BJ (cell line): ENCODE results near the gene METTL3. TPM values are rescaled to one million over a fixed set of nuclear protein-coding genes. Genes with fewer than 3 reads are reported as not detected.

Experiments used
- CTCF ChIA-PET: fragments of 350-600 bp; formaldehyde crosslinking; extraction: SDS; loops from one replicate; lab custom pipeline; 2021; ENCODE audit warnings: antibody characterized with exemption, inconsistent platforms; lab: Yijun Ruan, JAX
- POLR2A ChIA-PET: fragments of 300-600 bp; sonication (Branson Sonifier 250); formaldehyde crosslinking; extraction: SDS; loops from one replicate; lab custom pipeline; 2021; ENCODE audit warnings: antibody characterized with exemption; lab: Charles Lee
- DNase-seq: peaks from one replicate; pipeline ENCODE4 v3.0.0-alpha.2; 2011; ENCODE audit warnings: low read depth
- H3K27me3 ChIP-seq: 2 replicates; pipeline ENCODE4 v1.6.0; 2011; ENCODE audit warnings: low read length; ENCODE audit not compliant: control insufficient read depth, insufficient read depth
- H3K36me3 ChIP-seq: 2 replicates; pipeline ENCODE4 v1.5.1; 2011; ENCODE audit warnings: low read length; ENCODE audit not compliant: control insufficient read depth, insufficient read depth
- H3K4me3 ChIP-seq: 2 replicates; pipeline ENCODE4 v1.5.1; 2011; ENCODE audit warnings: low read depth, mild to moderate bottlenecking, control low read depth, low read length
- CTCF ChIP-seq: IDR thresholded peaks from 2 replicates; pipeline ENCODE4 v1.5.1; 2011; ENCODE audit warnings: low read depth, mild to moderate bottlenecking, control low read depth, inconsistent platforms, low read length, moderate library complexity; ENCODE audit not compliant: insufficient read depth
- polyA plus RNA-seq: library from polyadenylated mRNA; depleted of rRNA; stranded (reverse); fragments of >200 nt; gene quantifications from 2 replicates; pipeline ENCODE4 v1.2.3, GENCODE V29; 2011

Gene METTL3
- polyA plus RNA-seq, 1 experiment, result 63.3 TPM

DNA sequence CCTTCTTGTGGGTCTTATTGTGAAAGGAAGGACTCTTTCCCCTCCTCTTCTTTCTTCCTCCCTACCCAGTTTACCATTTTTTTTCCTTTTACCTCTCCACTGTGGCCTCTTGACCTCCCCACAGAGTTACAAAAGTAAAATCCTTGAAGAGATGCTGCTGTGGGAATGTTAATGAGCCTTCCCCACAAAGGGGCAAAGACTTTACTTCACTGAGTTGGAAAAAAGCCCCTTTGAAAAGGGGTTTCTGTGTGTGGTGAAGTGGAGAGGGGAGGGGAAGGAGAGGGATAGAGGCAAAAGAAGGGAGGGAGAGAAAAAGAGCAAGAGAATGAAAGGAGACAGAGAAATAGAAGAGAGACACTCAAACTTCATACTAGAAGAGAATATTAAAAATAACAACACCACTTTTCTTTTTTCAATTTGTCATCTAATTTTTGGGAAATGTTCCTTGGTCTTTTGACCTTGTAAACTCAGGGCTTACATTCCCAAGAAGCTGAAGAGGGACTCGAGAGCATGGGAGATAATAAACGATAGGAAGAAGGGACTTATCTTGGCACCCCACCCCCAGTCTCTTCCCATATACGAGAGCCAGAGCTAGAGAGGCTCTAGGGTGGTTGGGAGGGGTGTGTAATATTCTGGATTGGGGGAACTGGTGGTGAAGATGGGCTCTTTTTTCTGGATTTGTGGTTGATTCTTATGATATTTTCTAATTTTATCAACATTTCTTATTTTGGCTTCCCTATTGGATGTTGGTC is 28.2 kb upstream of the METTL3 start:
- DNase-seq, result no peak
- POLR2A ChIA-PET, result no interaction called here
- H3K4me3 ChIP-seq, result no peak overlapping the region
- H3K27me3 ChIP-seq, result peaks cover 26% of the 10 kb centered on the region
- no peak for TF ChIP-seq CTCF
- CTCF ChIA-PET, result interaction anchor here (1.5 kb wide), 1 partner anchor 75 kb away, joined by 3 read pairs; no protein-coding TSS in a partner anchor
- no peaks in the 10 kb centered on the region for H3K36me3 ChIP-seq

DNA sequence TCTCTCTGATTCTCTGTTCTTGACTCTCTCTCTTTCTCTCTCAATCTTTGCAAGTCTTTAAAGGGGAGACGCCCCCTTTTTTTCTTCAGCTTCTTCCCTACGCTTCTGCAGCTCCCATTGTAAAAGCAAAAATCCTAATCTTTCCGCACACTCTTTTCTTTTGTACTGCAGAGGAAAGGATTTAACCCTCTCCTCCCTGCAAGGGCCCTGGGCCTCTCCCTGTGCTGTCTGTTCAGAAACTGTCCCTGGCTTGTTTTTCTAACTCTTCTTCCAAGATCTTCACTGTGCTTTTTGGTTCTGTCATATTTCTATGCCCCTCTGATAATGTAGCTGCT is 25.9 kb upstream of the METTL3 start:
- peaks cover 26% of the 10 kb centered on the region for H3K27me3 ChIP-seq
- no peak for TF ChIP-seq CTCF
- ChIA-PET POLR2A (no interaction called here), CTCF (interaction anchor here (1.6 kb wide), 1 partner anchor 20 kb away, joined by 4 read pairs; no protein-coding TSS in a partner anchor)
- H3K36me3 ChIP-seq, result no peaks in the 10 kb centered on the region
- no peak overlapping the region; the same call in 1 of the 2 replicates for H3K4me3 ChIP-seq
- no peak for DNase-seq

GRCh38 chr14:21536418-21537089 is 25.4 kb upstream of the METTL3 start:
- TF ChIP-seq CTCF, result no peak
- peaks cover 26% of the 10 kb centered on the region for H3K27me3 ChIP-seq
- no peak for DNase-seq
- H3K4me3 ChIP-seq, result peak overlapping the region; percentile 15; the same call in 1 of the 2 replicates
- CTCF ChIA-PET, result no interaction called here
- POLR2A ChIA-PET, result no interaction called here
- H3K36me3 ChIP-seq, result no peaks in the 10 kb centered on the region

DNA sequence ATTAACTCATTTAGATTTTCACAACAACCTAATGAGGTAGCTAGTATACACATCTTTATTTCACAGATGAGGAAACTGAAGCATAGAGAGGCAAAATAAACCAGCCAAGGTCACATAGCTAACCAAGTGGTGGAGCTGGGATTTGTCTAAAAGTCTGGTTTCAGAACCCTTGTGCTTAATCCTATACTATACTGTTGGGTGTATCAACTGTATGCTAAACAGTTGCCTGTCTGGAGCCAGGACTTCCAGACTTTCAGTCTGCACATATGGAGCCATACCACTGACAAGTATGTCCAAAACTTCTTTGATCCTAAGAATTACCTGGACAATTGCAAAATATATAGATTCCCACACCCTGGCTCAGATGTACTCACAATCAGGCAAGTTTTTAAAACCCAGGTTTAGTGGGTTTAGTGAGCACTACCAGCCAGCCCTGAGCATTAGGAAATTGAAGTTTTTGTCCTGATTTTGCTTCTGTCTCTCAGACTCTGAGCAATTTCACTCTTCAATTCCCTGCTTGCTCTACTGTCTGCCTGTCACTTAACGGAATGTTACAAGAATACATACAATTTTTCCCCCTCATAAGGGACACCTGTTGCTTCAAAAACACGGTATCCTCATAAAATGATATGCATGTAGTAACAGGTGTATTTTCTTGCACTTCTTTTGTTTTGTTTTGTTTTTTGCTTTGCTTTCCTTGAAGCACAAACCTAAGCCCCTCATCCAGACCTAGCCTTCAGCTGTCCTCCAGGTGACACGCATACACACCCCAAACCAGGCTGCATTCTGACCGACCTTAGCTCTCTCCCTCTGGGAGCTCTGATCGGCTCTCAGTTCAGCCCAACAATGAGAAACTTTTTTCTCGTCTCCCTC is 24.6 kb upstream of the METTL3 start:
- Histone ChIP-seq H3K4me3 (no peak overlapping the region), H3K36me3 (no peaks in the 10 kb centered on the region), H3K27me3 (peaks cover 26% of the 10 kb centered on the region)
- TF ChIP-seq CTCF, result no peak
- ChIA-PET CTCF (interaction anchor here (0.5 kb wide), 1 partner anchor 22 kb away, joined by 3 read pairs; no protein-coding TSS in a partner anchor), POLR2A (no interaction called here)
- DNase-seq, result no peak
